Parathyroid adenoma (tissue), 2 donors: ENCODE results near the gene CDH4.

Source experiments
- H2AFZ ChIP-seq: fragments of 300-600 bp; sonication (generic); one replicate; pipeline ENCODE4 v1.7.0; 2017; ENCODE audit warnings: antibody characterized with exemption, mild to moderate bottlenecking
- H3K27ac ChIP-seq: fragments of 300-600 bp; sonication (generic); one replicate; pipeline ENCODE4 v1.7.0; 2017
- H3K27me3 ChIP-seq: fragments of 300-600 bp; sonication (generic); one replicate; pipeline ENCODE4 v1.7.0; 2017; ENCODE audit warnings: low read length; ENCODE audit not compliant: control insufficient read depth, insufficient read depth
- H3K36me3 ChIP-seq: fragments of 300-600 bp; sonication (generic); one replicate; pipeline ENCODE4 v1.7.0; 2017; ENCODE audit warnings: low read length; ENCODE audit not compliant: control insufficient read depth, insufficient read depth
- H3K4me1 ChIP-seq: fragments of 300-600 bp; sonication (generic); one replicate; pipeline ENCODE4 v1.7.0; 2017; ENCODE audit warnings: control low read depth
- H3K4me2 ChIP-seq: fragments of 300-600 bp; sonication (generic); one replicate; pipeline ENCODE4 v1.7.0; 2017; ENCODE audit warnings: low read length
- H3K4me3 ChIP-seq: fragments of 300-600 bp; sonication (generic); one replicate; pipeline ENCODE4 v1.7.0; 2017; ENCODE audit warnings: low read depth, low read length
- H3K79me2 ChIP-seq: fragments of 300-600 bp; sonication (generic); one replicate; pipeline ENCODE4 v1.7.0; 2017; ENCODE audit warnings: control low read depth
- H3K9ac ChIP-seq: fragments of 300-600 bp; sonication (generic); one replicate; pipeline ENCODE4 v1.7.0; 2017; ENCODE audit warnings: mild to moderate bottlenecking
- H3K9me3 ChIP-seq: fragments of 300-600 bp; sonication (generic); one replicate; pipeline ENCODE4 v1.7.0; 2017; ENCODE audit warnings: low read length; ENCODE audit not compliant: control insufficient read depth
- TF ChIP-seq, protein P1 (sequence below): fragments of 300-600 bp; sonication (generic); IDR thresholded peaks from one replicate; pipeline ENCODE4 v1.7.0; 2017; ENCODE audit warnings: antibody characterized with exemption, mild to moderate bottlenecking
- donor health status: primary hyperparathyroidism.

CDH4 gene

GRCh38 chr20:61354001-61354390, 101.9 kb downstream of the CDH4 start:
- H3K27me3 ChIP-seq, result no peaks in the 10 kb centered on the region
- H3K4me2 ChIP-seq, result no peak overlapping the region
- H3K4me3 ChIP-seq, result no peak overlapping the region
- no peaks in the 10 kb centered on the region for H3K36me3 ChIP-seq
- no peak overlapping the region for H2AFZ ChIP-seq
- no peaks in the 10 kb centered on the region for H3K79me2 ChIP-seq
- H3K4me1 ChIP-seq, result no peaks in the 10 kb centered on the region
- H3K27ac ChIP-seq, result no peak overlapping the region
- H3K9me3 ChIP-seq, result no peaks in the 10 kb centered on the region
- no peak overlapping the region for H3K9ac ChIP-seq
- TF ChIP-seq, protein P1, sequence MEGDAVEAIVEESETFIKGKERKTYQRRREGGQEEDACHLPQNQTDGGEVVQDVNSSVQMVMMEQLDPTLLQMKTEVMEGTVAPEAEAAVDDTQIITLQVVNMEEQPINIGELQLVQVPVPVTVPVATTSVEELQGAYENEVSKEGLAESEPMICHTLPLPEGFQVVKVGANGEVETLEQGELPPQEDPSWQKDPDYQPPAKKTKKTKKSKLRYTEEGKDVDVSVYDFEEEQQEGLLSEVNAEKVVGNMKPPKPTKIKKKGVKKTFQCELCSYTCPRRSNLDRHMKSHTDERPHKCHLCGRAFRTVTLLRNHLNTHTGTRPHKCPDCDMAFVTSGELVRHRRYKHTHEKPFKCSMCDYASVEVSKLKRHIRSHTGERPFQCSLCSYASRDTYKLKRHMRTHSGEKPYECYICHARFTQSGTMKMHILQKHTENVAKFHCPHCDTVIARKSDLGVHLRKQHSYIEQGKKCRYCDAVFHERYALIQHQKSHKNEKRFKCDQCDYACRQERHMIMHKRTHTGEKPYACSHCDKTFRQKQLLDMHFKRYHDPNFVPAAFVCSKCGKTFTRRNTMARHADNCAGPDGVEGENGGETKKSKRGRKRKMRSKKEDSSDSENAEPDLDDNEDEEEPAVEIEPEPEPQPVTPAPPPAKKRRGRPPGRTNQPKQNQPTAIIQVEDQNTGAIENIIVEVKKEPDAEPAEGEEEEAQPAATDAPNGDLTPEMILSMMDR, result no peak

GRCh38 chr20:61354501-61354900, 102.4 kb downstream of the CDH4 start:
- Histone ChIP-seq H3K9me3 (no peaks in the 10 kb centered on the region), H3K4me1 (no peaks in the 10 kb centered on the region), H3K27me3 (no peaks in the 10 kb centered on the region), H3K4me2 (no peak overlapping the region), H3K27ac (no peak overlapping the region), H2AFZ (no peak overlapping the region), H3K36me3 (no peaks in the 10 kb centered on the region), H3K9ac (no peak overlapping the region), H3K79me2 (no peaks in the 10 kb centered on the region), H3K4me3 (no peak overlapping the region)
- TF ChIP-seq, protein P1, result no peak

DNA sequence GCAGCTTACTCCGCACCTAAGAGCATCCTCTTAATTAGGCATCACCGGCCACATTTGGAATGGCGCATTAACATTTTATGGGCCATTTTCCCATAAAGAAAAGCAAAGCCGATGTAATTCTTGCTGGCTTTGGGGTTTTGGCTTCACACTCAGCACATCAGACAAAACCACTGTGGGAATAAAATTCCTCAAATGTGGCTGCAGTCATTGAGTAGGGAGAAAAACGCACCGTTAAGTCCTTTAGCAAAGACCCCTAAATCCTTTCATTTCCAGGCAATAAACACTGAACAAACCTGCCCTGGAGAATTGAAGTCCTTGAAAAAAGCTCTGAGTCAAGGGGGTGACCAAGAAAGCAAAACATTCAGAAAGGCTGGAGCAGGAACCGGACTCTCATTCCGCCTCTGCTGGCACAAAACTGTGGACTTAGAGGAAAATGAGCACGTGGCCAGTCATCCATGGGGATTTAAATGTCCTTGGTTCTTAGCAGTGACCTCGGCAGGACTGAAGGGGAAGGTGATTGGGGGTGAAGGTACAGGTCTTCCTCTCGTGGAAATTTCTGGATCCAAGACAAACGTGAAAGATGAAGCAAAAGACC, 102.9 kb downstream of the CDH4 start:
- TF ChIP-seq, protein P1, result no peak
- Histone ChIP-seq H3K4me2 (no peak overlapping the region), H3K4me3 (no peak overlapping the region), H3K79me2 (no peaks in the 10 kb centered on the region), H3K9me3 (no peaks in the 10 kb centered on the region), H3K4me1 (no peaks in the 10 kb centered on the region), H3K27ac (no peak overlapping the region), H3K9ac (no peak overlapping the region), H3K27me3 (no peaks in the 10 kb centered on the region), H3K36me3 (no peaks in the 10 kb centered on the region), H2AFZ (no peak overlapping the region)

DNA sequence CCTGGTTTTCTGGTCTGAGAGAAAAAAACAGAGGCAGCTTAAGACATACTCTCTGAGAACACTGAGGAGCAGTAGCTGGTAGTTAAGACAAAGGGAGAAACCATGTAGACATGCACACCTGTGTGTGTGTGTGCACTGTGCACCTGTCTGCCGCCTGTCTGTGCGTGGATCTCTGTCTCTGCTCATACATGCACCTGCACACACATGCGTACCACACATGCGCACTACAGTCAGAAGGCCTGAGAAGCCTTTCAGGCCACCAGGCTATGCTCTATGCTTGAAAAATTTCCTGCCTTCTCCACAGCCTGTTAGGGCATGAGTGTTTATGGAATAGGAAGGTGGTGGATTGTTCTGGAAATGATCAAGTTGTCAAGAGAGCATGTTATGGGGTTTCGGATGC, 103.5 kb downstream of the CDH4 start:
- no peaks in the 10 kb centered on the region for H3K79me2 ChIP-seq
- no peaks in the 10 kb centered on the region for H3K27me3 ChIP-seq

GRCh38 chr20:61356196-61356595, 104.1 kb downstream of the CDH4 start:
- Histone ChIP-seq H3K36me3 (no peaks in the 10 kb centered on the region), H3K4me3 (no peak overlapping the region), H2AFZ (no peak overlapping the region), H3K27me3 (no peaks in the 10 kb centered on the region), H3K79me2 (no peaks in the 10 kb centered on the region), H3K4me2 (no peak overlapping the region), H3K4me1 (no peaks in the 10 kb centered on the region), H3K27ac (no peak overlapping the region), H3K9ac (no peak overlapping the region), H3K9me3 (no peaks in the 10 kb centered on the region)
- TF ChIP-seq, protein P1, result no peak

More for the DNA sequence above, 103.5 kb downstream of the CDH4 start:
- H3K27ac ChIP-seq, result no peak overlapping the region
- no peak overlapping the region for H3K9ac ChIP-seq
- H3K4me2 ChIP-seq, result no peak overlapping the region
- no peaks in the 10 kb centered on the region for H3K9me3 ChIP-seq
- no peak overlapping the region for H3K4me3 ChIP-seq
- no peaks in the 10 kb centered on the region for H3K36me3 ChIP-seq
- no peaks in the 10 kb centered on the region for H3K4me1 ChIP-seq
- TF ChIP-seq, protein P1, result no peak
- no peak overlapping the region for H2AFZ ChIP-seq
